B cell (primary cell): ENCODE data around the gene SCN1A. TPM values are rescaled to one million over a fixed set of nuclear protein-coding genes. Genes with fewer than 3 reads are reported as not detected.

Experiments
- ATAC-seq: fragments of 200-7000 bp; cut with Tn5 transposase; one replicate; pipeline ENCODE4 v1.10.0; 2021; ENCODE audit warnings: low read depth, mild to moderate bottlenecking, moderate number of reproducible peaks, moderate library complexity
- CTCF ChIA-PET: fragments of 350-600 bp; sonication (Branson Sonifier 250); formaldehyde crosslinking; loops from one replicate; lab custom pipeline; 2021; ENCODE audit warnings: antibody characterized with exemption, inconsistent platforms; lab: Charles Lee
- POLR2A ChIA-PET: fragments of 350-600 bp; sonication (Branson Sonifier 250); formaldehyde crosslinking; loops from one replicate; lab custom pipeline; 2021; ENCODE audit warnings: antibody characterized with exemption; lab: Charles Lee
- DNase-seq: peaks from one replicate; pipeline ENCODE4 v3.0.0; 2013
- H2AFZ ChIP-seq: 2 replicates; pipeline ENCODE4 v1.6.1; 2012; ENCODE audit warnings: mild to moderate bottlenecking, low read depth, low read length; ENCODE audit not compliant: insufficient read depth, poor library complexity, severe bottlenecking
- H3K27ac ChIP-seq, 2 donors: 1 replicate in 1 of 2; 2 replicates in 1 of 2; pipeline ENCODE4 v1.5.1; 2012 to 2013; ENCODE audit warnings: low read length in 2 of 2, mild to moderate bottlenecking in 2 of 2, moderate library complexity in 1 of 2
- H3K27me3 ChIP-seq, 4 experiments: fragments of 200-600 bp in 1 of 4; sonication (generic) in 1 of 4; replicated peaks in 1 of 4; 1 replicate in 2 of 4; 2 replicates in 2 of 4; pipeline versions ENCODE4 v1.6.1 to v1.7.0; 2013 to 2016; ENCODE audit warnings: low read length in 3 of 4, mild to moderate bottlenecking in 2 of 4, mixed read lengths in 1 of 4, moderate library complexity in 1 of 4; ENCODE audit not compliant: insufficient read depth in 4 of 4, control insufficient read depth in 3 of 4; ENCODE audit errors: control extremely low read depth in 1 of 4
- H3K36me3 ChIP-seq, 2 experiments: replicated peaks in 1 of 2; 1 replicate in 1 of 2; 2 replicates in 1 of 2; pipeline versions ENCODE4 v1.6.1 to v1.7.1; 2013; ENCODE audit warnings: low read length in 1 of 2; ENCODE audit not compliant: insufficient read depth in 2 of 2, control insufficient read depth in 1 of 2; ENCODE audit errors: control extremely low read depth in 1 of 2, extremely low read depth in 1 of 2
- H3K4me1 ChIP-seq, 2 donors: fragments of 200-600 bp in 1 of 2; sonication (generic) in 1 of 2; 1 replicate in 1 of 2; 2 replicates in 1 of 2; pipeline versions ENCODE4 v1.5.1 to v1.6.1; 2013 to 2017; ENCODE audit warnings: low read length in 2 of 2; ENCODE audit not compliant: control insufficient read depth in 2 of 2, insufficient read depth in 2 of 2
- H3K4me2 ChIP-seq: replicated peaks from 2 replicates; pipeline ENCODE3; 2012; ENCODE audit warnings: mild to moderate bottlenecking, low read depth, low read length; ENCODE audit not compliant: poor library complexity, severe bottlenecking
- H3K4me3 ChIP-seq, 5 experiments: fragments of 200-600 bp in 1 of 5; sonication (generic) in 1 of 5; 1 replicate in 3 of 5; 2 replicates in 2 of 5; pipeline versions ENCODE4 v1.5.1 to v1.7.0; 2011 to 2016; ENCODE audit warnings: low read length in 4 of 5, mild to moderate bottlenecking in 4 of 5, low read depth in 2 of 5, control low read depth in 1 of 5, moderate library complexity in 1 of 5; ENCODE audit not compliant: insufficient read depth in 1 of 5; ENCODE audit errors: control extremely low read depth in 1 of 5, extremely low read depth in 1 of 5
- H3K79me2 ChIP-seq: fragments of 200-600 bp; sonication (generic); one replicate; pipeline ENCODE4 v1.6.0; 2016; ENCODE audit warnings: low read length; ENCODE audit not compliant: control insufficient read depth, insufficient read depth
- H3K9ac ChIP-seq: fragments of 200-600 bp; sonication (generic); 2 replicates; pipeline ENCODE4 v1.6.1; 2017; ENCODE audit warnings: mild to moderate bottlenecking, low read length, moderate library complexity
- H3K9me3 ChIP-seq, 3 donors: one replicate each; pipeline versions ENCODE4 v1.6.1 to v1.7.1; 2013; ENCODE audit warnings: low read length in 2 of 3; ENCODE audit not compliant: control insufficient read depth in 2 of 3, insufficient read depth in 1 of 3; ENCODE audit errors: control extremely low read depth in 1 of 3
- H4K20me1 ChIP-seq: 2 replicates; pipeline ENCODE4 v1.6.0; 2012; ENCODE audit warnings: mild to moderate bottlenecking, low read length; ENCODE audit not compliant: insufficient read depth, control insufficient read depth, poor library complexity, severe bottlenecking
- H3K27ac Mint-ChIP-seq: one replicate; pipeline ENCODE4 v1.8.0; 2021; ENCODE audit warnings: mixed read lengths
- H3K27me3 Mint-ChIP-seq: one replicate; pipeline ENCODE4 v1.8.0; 2021; ENCODE audit warnings: mixed read lengths
- H3K4me1 Mint-ChIP-seq: one replicate; pipeline ENCODE4 v1.8.0; 2021; ENCODE audit warnings: mixed read lengths
- H3K4me3 Mint-ChIP-seq: one replicate; pipeline ENCODE4 v1.8.0; 2021; ENCODE audit warnings: mixed read lengths
- H3K9me3 Mint-ChIP-seq: one replicate; pipeline ENCODE4 v1.8.0; 2022; ENCODE audit warnings: mixed read lengths; ENCODE audit not compliant: insufficient read depth
- CTCF ChIP-seq: fragments of 200-600 bp; IDR thresholded peaks from one replicate; pipeline ENCODE4 v1.8.0; 2022; ENCODE audit warnings: antibody characterized with exemption, mild to moderate bottlenecking
- EZH2 ChIP-seq: IDR thresholded peaks from 2 replicates; pipeline ENCODE4 v1.6.1; 2012; ENCODE audit warnings: borderline replicate concordance, low read depth, mild to moderate bottlenecking, moderate library complexity, low read length; ENCODE audit not compliant: insufficient read depth, poor library complexity, severe bottlenecking
- WGBS: methylation state at CpG from one replicate; pipeline ENCODE4 v1.1.5; 2013; ENCODE audit warnings: missing lambda C conversion rate; ENCODE audit not compliant: insufficient coverage; 5-methylcytosine and 5-hydroxymethylcytosine counted together
- intact Hi-C: fragments of 100-400 bp; cut with micrococcal nuclease; formaldehyde crosslinking; loops from one replicate; pipeline ENCODE4 v1.10.0; 2022
- polyA plus RNA-seq: library from polyadenylated mRNA; depleted of rRNA; stranded (reverse); fragments of >200 nt; gene quantifications from 2 replicates; pipeline ENCODE4 v1.2.3, GENCODE V29; 2012
- total RNA-seq, 2 donors: library from RNA; stranded (reverse); fragments of 120-200 nt in 1 of 2; gene quantifications; 1 replicate in 1 of 2; 2 replicates in 1 of 2; pipeline versions ENCODE4 v1.2.3 to v1.2.4, GENCODE V29; 2013 to 2022

The SCN1A gene
- total and polyA plus RNA-seq, 2 donors (not counting 1 experiment from before 2014, with no cell fraction given), result not detected

GRCh38 chr2:166074430-166074829 lies 53.4 kb downstream of the SCN1A start:
- no peak for DNase-seq
- H4K20me1 ChIP-seq, result no peaks in the 10 kb centered on the region
- H3K4me1 ChIP-seq, result no peaks in the 10 kb centered on the region
- H3K27me3 Mint-ChIP-seq, result no peaks in the 10 kb centered on the region
- H3K36me3 ChIP-seq, result no peaks in the 10 kb centered on the region
- H3K79me2 ChIP-seq, result no peaks in the 10 kb centered on the region
- H3K4me3 Mint-ChIP-seq, result no peak overlapping the region
- no peak overlapping the region for H3K27ac ChIP-seq
- ATAC-seq, result no peak
- no peak overlapping the region for H3K4me2 ChIP-seq
- no CpG with 5 or more reads among the region's 2 CpGs for WGBS
- H3K9me3 Mint-ChIP-seq, result no peaks in the 10 kb centered on the region
- intact Hi-C loops, result no loop called here
- no peak overlapping the region for H3K9ac ChIP-seq
- no peak overlapping the region for H3K4me3 ChIP-seq
- no peak overlapping the region for H2AFZ ChIP-seq
- H3K4me1 Mint-ChIP-seq, result no peaks in the 10 kb centered on the region
- no peaks in the 10 kb centered on the region for H3K27me3 ChIP-seq
- ChIA-PET CTCF (no interaction called here), POLR2A (no interaction called here)
- H3K27ac Mint-ChIP-seq, result no peak overlapping the region
- H3K9me3 ChIP-seq, result no peaks in the 10 kb centered on the region
- no peak for TF ChIP-seq EZH2
- TF ChIP-seq CTCF, result no peak

- Histone ChIP-seq H3K27me3 (no peaks in the 10 kb centered on the region), H3K27ac (no peak overlapping the region), H3K79me2 (no peaks in the 10 kb centered on the region), H3K9ac (no peak overlapping the region), H3K9me3 (no peaks in the 10 kb centered on the region), H3K36me3 (no peaks in the 10 kb centered on the region), H2AFZ (no peak overlapping the region), H3K4me2 (no peak overlapping the region), H4K20me1 (no peaks in the 10 kb centered on the region), H3K4me3 (no peak overlapping the region), H3K4me1 (no peaks in the 10 kb centered on the region)
- TF ChIP-seq EZH2, result no peak
- no peak for TF ChIP-seq CTCF
- ChIA-PET POLR2A (no interaction called here), CTCF (no interaction called here)
- Mint-ChIP-seq H3K4me1 (no peaks in the 10 kb centered on the region), H3K9me3 (no peaks in the 10 kb centered on the region), H3K27ac (no peak overlapping the region), H3K4me3 (no peak overlapping the region), H3K27me3 (no peaks in the 10 kb centered on the region)
- DNase-seq (no peak), ATAC-seq (no peak)
- WGBS, result 33% methylated on average over 1 of the region's 2 CpGs
- intact Hi-C loops, result no loop called here
Observed at GRCh38 chr2:166074011-166074410, 53.8 kb downstream of the SCN1A start.
